Activated CD4-positive, alpha-beta T cell treated with anti-CD3 and anti-CD28 coated beads for 36 hours (primary cell): Measurements from ENCODE around the gene SNHG17. TPM values are rescaled to one million over a fixed set of nuclear protein-coding genes. Genes with fewer than 3 reads are reported as not detected.
"Not testable (repeated sequence)": the region's sequence is repeated elsewhere in the genome, so short reads cannot be mapped to it uniquely, and the experiment has no call there.

Experiments
- ATAC-seq: fragments of 200-7000 bp; cut with Tn5 transposase; one replicate; pipeline ENCODE4 v1.10.0; 2021; ENCODE audit warnings: mild to moderate bottlenecking, moderate library complexity
- CTCF ChIA-PET: fragments of 350-600 bp; sonication (Branson Sonifier 250); formaldehyde crosslinking; loops from one replicate; lab custom pipeline; 2021; ENCODE audit warnings: antibody characterized with exemption; lab: Charles Lee
- POLR2A ChIA-PET: fragments of 350-600 bp; sonication (Branson Sonifier 250); formaldehyde crosslinking; loops from one replicate; lab custom pipeline; 2021; ENCODE audit warnings: antibody characterized with exemption, inconsistent platforms; lab: Charles Lee
- DNase-seq: peaks from one replicate; pipeline ENCODE4 v3.0.0-alpha.2; 2020
- H3K27ac Mint-ChIP-seq: one replicate; pipeline ENCODE4 v1.8.0; 2021; ENCODE audit warnings: mixed read lengths
- H3K27me3 Mint-ChIP-seq: one replicate; pipeline ENCODE4 v1.8.0; 2021; ENCODE audit warnings: mixed read lengths
- H3K36me3 Mint-ChIP-seq: one replicate; pipeline ENCODE4 v1.8.0; 2021; ENCODE audit warnings: low read depth, mixed read lengths
- H3K4me1 Mint-ChIP-seq: one replicate; pipeline ENCODE4 v1.8.0; 2021; ENCODE audit warnings: mixed read lengths
- H3K4me3 Mint-ChIP-seq: one replicate; pipeline ENCODE4 v1.8.0; 2021; ENCODE audit warnings: mild to moderate bottlenecking, moderate library complexity, mixed read lengths
- H3K9me3 Mint-ChIP-seq: one replicate; pipeline ENCODE4 v1.8.0; 2021; ENCODE audit warnings: low read depth, mixed read lengths
- intact Hi-C, 2 experiments: fragments of 100-400 bp; cut with DNase I in 1 of 2; cut with micrococcal nuclease in 1 of 2; formaldehyde crosslinking; loops; one replicate each; pipeline versions ENCODE4 v1.14.2 to v1.15.1; 2022 to 2024; cut with DNase I, micrococcal nuclease
- total RNA-seq, 2 experiments: library from RNA; stranded (reverse); gene quantifications; one replicate each; pipeline ENCODE4 v1.2.3, GENCODE V29; 2021

Gene SNHG17
- total RNA-seq, 2 experiments from 2014 or later: 70.7 to 72.4 TPM

DNA sequence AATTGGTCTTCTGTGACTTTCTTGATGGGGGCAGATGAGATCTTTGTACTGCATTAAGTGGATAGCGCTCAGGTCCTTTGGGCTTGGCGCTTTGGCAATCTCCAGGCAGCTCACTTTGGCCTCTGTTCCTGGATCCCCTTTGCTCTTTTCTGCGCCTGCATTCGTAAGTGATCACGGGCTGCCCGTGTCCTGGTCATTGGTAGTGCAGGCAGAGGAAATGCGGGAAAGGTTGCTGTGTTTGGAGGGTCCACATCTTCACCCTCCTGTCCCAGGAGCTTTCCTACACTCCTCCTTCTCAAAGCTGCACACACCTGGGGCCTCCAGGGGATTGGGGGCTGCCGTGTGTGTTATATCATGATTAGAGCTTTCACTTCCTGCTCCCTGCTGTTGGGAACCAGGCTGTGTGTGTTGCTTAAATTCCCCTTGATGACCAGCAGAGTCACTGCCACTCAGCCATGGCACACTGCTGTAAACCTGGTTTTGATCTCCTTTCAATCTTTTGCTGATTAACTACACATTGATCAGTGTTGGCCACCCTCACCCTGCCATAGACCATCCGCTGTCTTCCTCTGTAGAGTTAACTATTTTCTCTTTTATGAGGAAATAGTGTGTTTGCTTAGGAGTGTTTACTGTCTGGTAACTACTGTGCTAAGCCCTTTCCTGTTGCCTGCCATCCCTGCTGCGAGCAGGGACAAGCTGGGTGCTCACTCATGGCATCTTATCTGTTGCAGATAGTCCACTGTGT lies 13.0 kb upstream of the SNHG17 start:
- H3K9me3 Mint-ChIP-seq: no peaks in the 10 kb centered on the region
- peaks cover 25% of the 10 kb centered on the region for H3K36me3 Mint-ChIP-seq
- CTCF ChIA-PET: interaction anchor here (0.9 to 5.1 kb wide), 3 partner anchors 15 to 20 kb away, joined by 3 to 101 read pairs (median 4); partner anchors contain the start of gene SNHG17
- peak overlapping the region; percentile 44 for H3K27ac Mint-ChIP-seq
- POLR2A ChIA-PET: interaction anchor here (1.0 to 3.0 kb wide), 5 partner anchors 13 to 26 kb away, joined by 3 to 48 read pairs (median 4); partner anchors contain the start of gene SNHG17
- H3K27me3 Mint-ChIP-seq: no peaks in the 10 kb centered on the region
- DNase-seq (no peak), ATAC-seq (no peak)
- intact Hi-C loops: loop anchor here in 1 of 2 experiments (5.0 kb wide), 2 partner anchors 299 to 756 kb away; partner anchors contain the start of genes ACTR5 and CTNNBL1
- H3K4me3 Mint-ChIP-seq: peak overlapping the region; percentile 68
- peaks cover 29% of the 10 kb centered on the region for H3K4me1 Mint-ChIP-seq

DNA sequence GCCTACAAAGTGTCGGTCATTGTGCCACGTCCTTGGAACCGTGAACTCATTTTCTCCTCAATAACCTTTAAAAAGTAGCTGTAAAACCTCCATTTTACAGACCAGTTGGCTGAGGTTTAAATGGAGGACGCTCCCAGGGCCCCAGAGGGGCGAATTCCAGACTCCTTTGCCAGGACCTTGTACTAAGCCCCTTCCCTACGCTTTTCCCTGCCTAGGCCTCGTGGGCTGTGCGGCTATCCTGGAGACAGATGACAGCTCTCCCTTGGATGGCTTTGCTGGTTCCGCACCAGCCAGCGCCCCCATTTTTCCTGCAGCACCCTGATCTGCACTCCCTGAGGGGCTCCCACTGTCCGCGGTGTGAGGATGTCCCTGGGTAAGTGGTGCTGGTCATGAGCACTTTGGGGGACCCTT lies 12.1 kb upstream of the SNHG17 start:
- Mint-ChIP-seq H3K9me3 (no peaks in the 10 kb centered on the region), H3K36me3 (peaks cover 25% of the 10 kb centered on the region), H3K4me3 (peak overlapping the region; percentile 68), H3K27ac (peak overlapping the region; percentile 44), H3K27me3 (no peaks in the 10 kb centered on the region), H3K4me1 (peaks cover 29% of the 10 kb centered on the region)
- intact Hi-C loops: loop anchor here in 1 of 2 experiments (5.0 kb wide), 2 partner anchors 300 to 755 kb away; partner anchors contain the start of genes ACTR5 and CTNNBL1
- DNase-seq (no peak), ATAC-seq (no peak)
- ChIA-PET CTCF (interaction anchor here (0.7 to 5.1 kb wide), 6 partner anchors 10 to 701 kb away, joined by 3 to 101 read pairs (median 5); partner anchors contain the start of gene SNHG17), POLR2A (interaction anchor here (1.0 to 3.0 kb wide), 4 partner anchors 12 to 27 kb away, joined by 3 to 48 read pairs (median 6); partner anchors contain the start of gene SNHG17)

DNA sequence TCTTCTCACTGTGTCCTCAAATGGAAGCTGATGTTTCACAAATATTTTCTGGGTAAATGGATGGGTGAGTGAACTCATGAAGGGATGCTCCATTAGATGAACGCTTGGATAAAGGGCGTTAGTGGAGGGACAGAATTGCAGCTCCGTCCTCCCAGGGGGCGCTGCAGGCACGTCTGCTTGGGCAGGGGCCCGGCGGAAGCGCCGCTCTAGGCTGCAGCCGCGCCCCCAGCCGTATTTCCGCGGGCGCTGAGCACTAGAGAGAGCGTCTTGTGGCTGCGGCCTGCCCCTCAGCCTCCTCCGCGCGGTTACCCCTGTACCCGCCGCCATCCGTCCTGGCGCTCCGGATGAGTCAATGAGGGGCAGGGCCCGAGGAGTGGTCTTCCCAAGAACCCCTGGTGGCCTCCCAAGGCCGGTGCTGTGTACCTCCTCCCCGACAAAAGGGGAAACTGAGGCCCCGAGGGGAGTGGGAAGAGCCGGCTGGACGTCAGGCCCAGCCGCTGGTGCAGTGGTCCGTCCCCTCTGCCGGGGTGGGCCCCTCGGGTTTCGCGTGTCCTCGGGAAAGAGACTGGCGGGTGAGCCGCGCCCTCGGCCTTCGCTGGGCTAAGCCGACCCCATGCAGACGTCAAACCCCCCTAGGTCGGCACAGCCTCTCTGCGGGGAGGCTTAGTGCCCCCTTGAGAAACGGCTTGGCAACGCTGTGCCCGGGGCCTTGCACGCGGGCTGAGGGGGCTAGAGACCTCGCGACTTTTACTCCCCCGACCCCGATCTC lies 11.5 kb upstream of the SNHG17 start:
- intact Hi-C loops: loop anchor here (1.0 to 5.0 kb wide), 6 partner anchors 11 to 1157 kb away; partner anchors contain the start of genes RALGAPB (in 2 of the 2), SNHG17 (in 2 of the 2), ACTR5 (in 1 of the 2) and CTNNBL1 (in 1 of the 2)
- ChIA-PET POLR2A (interaction anchor here (1.0 to 3.0 kb wide), 5 partner anchors 12 to 26 kb away, joined by 5 to 48 read pairs (median 9); partner anchors contain the start of genes RALGAPB and SNHG17), CTCF (interaction anchor here (0.7 to 5.1 kb wide), 19 partner anchors 9 to 701 kb away, joined by 3 to 101 read pairs (median 4); partner anchors contain the start of genes RALGAPB and SNHG17)
- Mint-ChIP-seq H3K27ac (peak overlapping the region; percentile 63), H3K9me3 (no peaks in the 10 kb centered on the region), H3K27me3 (peaks cover 3% of the 10 kb centered on the region), H3K4me1 (peaks cover 29% of the 10 kb centered on the region), H3K36me3 (peaks cover 25% of the 10 kb centered on the region), H3K4me3 (peak overlapping the region; percentile 68)
- ATAC-seq (peak; percentile 96), DNase-seq (peak; percentile 97)

DNA sequence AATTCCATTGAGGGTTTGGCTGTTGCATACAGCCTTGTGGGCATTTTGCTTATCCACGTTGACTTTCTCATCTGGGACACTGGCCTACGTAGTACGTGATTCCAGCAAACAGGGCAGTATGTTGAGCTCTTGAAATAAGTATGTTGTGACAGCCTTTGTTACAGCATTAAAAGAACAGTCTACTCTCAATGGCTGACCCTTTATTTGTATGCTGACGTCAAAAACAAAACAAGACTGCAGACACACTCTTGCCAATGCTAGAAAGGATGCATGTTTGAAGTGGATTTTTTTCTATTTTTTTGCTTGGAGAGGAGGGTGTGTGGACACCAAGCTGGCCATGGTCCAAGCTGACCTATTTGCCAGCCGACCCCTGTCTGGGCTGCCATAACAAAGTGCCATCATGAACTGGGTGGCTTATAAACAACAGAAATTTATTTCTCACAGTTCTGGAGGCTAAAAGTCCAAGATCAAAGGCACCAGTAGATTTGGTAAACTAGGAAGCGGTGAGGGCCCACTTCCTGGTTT lies 10.8 kb upstream of the SNHG17 start:
- DNase-seq: no peak
- H3K27me3 Mint-ChIP-seq: peaks cover 3% of the 10 kb centered on the region
- intact Hi-C loops: loop anchor here (1.0 to 5.0 kb wide), 6 partner anchors 11 to 1157 kb away; partner anchors contain the start of genes RALGAPB (in 2 of the 2), SNHG17 (in 2 of the 2), ACTR5 (in 1 of the 2) and CTNNBL1 (in 1 of the 2)
- peaks cover 29% of the 10 kb centered on the region for H3K4me1 Mint-ChIP-seq
- no peaks in the 10 kb centered on the region for H3K9me3 Mint-ChIP-seq
- ChIA-PET POLR2A (interaction anchor here (0.6 to 3.0 kb wide), 5 partner anchors 11 to 31 kb away, joined by 3 to 48 read pairs (median 9); partner anchors contain the start of genes RALGAPB and SNHG17), CTCF (interaction anchor here (0.7 to 5.1 kb wide), 17 partner anchors 9 to 372 kb away, joined by 3 to 101 read pairs (median 4); partner anchors contain the start of genes RALGAPB and SNHG17)
- peak; percentile 18 for ATAC-seq
- H3K36me3 Mint-ChIP-seq: peaks cover 20% of the 10 kb centered on the region
- H3K4me3 Mint-ChIP-seq: peak overlapping the region; percentile 68
- H3K27ac Mint-ChIP-seq: peak overlapping the region; percentile 63

DNA sequence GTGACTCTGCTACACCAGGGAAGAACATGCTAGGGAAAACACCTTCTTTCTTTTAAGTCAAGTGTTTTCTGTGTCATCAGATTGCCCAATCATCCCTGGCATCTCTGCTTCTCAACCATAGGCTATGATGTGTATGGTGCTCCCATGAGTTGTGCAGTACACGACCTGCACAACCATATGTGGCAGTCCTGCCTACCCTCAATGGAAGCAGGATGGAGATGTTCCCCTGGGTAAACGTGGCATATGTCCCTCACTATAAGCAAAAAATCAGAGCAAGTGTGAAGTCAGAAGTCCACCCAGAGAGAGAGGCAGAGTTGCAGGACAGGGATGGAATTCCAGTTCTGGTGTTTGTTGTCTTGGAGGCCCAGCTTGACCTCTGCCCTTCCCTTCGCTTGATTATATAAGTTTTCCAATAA lies 10.3 kb upstream of the SNHG17 start:
- peaks cover 23% of the 10 kb centered on the region for H3K4me1 Mint-ChIP-seq
- no peaks in the 10 kb centered on the region for H3K9me3 Mint-ChIP-seq
- H3K36me3 Mint-ChIP-seq: peaks cover 14% of the 10 kb centered on the region
- ATAC-seq (peak; percentile 33), DNase-seq (no peak)
- intact Hi-C loops: loop anchor here in 1 of 2 experiments (5.0 kb wide), 2 partner anchors 302 to 753 kb away; partner anchors contain the start of genes ACTR5 and CTNNBL1
- H3K27me3 Mint-ChIP-seq: peaks cover 3% of the 10 kb centered on the region
- POLR2A ChIA-PET: interaction anchor here (0.6 to 3.0 kb wide), 3 partner anchors 11 to 31 kb away, joined by 3 to 48 read pairs (median 9); partner anchors contain the start of genes RALGAPB and SNHG17
- CTCF ChIA-PET: interaction anchor here (0.7 to 5.1 kb wide), 10 partner anchors 8 to 373 kb away, joined by 3 to 101 read pairs (median 4); partner anchors contain the start of genes RALGAPB and SNHG17
- H3K27ac Mint-ChIP-seq: peak overlapping the region; percentile 19
- peak overlapping the region; percentile 16 for H3K4me3 Mint-ChIP-seq

DNA sequence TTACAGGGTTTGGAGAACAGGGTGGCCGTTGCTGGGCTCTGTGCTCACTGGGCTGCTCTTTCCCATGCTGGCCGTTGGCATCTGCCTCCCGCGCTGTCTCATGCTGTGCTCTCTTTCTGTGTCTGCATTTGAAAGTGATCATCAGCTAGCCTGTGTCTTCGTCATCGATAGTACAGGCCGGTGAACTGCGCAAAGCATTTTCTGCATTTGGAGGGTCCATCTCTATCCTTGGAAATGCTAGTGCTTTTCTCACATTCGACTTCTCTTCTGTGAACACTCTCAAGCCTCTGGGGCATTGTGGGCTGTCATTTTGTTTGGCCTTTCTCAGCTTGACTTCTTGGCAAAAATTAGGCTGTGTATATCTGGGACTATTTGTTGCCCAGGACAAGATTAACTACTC lies 6.8 kb upstream of the SNHG17 start:
- Mint-ChIP-seq H3K4me1 (peaks cover 9% of the 10 kb centered on the region), H3K27ac (no peak overlapping the region), H3K9me3 (no peaks in the 10 kb centered on the region), H3K36me3 (no peaks in the 10 kb centered on the region), H3K27me3 (peaks cover 7% of the 10 kb centered on the region), H3K4me3 (no peak overlapping the region)
- DNase-seq (no peak), ATAC-seq (no peak)
- intact Hi-C loops: no loop called here
- CTCF ChIA-PET: no interaction called here
- POLR2A ChIA-PET: no interaction called here

DNA sequence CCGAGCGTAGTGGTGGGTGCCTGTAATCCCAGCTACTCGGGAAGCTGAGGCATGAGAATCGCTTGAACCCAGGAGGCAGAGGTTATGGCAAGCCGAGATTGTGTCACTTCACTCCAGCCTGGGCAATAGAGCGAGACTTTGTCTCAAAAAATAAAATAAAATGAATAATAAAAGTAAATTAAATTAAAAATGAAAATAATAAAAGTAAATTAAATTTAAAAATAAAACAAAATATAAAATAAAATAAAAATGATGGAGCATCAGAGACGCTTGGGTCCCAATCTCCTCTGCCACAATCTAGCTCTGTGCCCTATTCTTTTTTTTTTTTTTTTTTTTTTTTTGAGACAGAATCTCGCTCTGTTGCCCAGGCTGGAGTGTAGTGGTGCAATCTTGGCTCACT lies 6.0 kb upstream of the SNHG17 start:
- H3K4me3 Mint-ChIP-seq, H3K9me3 Mint-ChIP-seq, ATAC-seq, CTCF ChIA-PET, H3K4me1 Mint-ChIP-seq, H3K36me3 Mint-ChIP-seq, H3K27ac Mint-ChIP-seq, POLR2A ChIA-PET, intact Hi-C loops, H3K27me3 Mint-ChIP-seq, DNase-seq: not testable (repeated sequence)

DNA sequence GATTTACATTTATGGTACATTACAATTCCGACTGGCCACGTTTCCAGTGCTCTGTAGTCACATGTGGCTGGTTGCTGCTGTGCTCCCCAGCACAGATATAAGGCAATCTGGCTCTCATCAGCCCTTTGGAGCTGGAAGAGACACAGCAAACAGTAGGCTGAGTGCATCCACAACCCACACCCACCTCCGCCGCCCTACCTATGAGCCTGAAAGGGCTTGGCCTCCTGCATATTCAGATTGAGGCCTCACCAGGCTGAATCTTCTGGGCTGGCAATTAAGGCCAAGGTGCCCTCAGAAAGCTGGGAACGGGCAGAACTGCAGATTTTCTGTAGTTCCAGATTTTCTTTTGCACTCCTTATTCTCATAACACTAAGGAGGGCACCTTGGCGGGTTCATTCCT lies 2.7 kb upstream of the SNHG17 start:
- Mint-ChIP-seq H3K27ac (no peak overlapping the region), H3K4me3 (no peak overlapping the region), H3K36me3 (peaks cover 24% of the 10 kb centered on the region), H3K9me3 (no peaks in the 10 kb centered on the region), H3K4me1 (peaks cover 16% of the 10 kb centered on the region), H3K27me3 (peaks cover 7% of the 10 kb centered on the region)
- ChIA-PET POLR2A (no interaction called here), CTCF (interaction anchor here (0.6 to 1.7 kb wide), 3 partner anchors 9 to 89 kb away, joined by 3 to 10 read pairs (median 3); no protein-coding TSS in a partner anchor)
- ATAC-seq: no peak
- no peak for DNase-seq
- intact Hi-C loops: loop anchor here in 1 of 2 experiments (10.0 kb wide), 1 partner anchor 913 kb away; the partner anchor contains the start of genes BLCAP and NNAT

DNA sequence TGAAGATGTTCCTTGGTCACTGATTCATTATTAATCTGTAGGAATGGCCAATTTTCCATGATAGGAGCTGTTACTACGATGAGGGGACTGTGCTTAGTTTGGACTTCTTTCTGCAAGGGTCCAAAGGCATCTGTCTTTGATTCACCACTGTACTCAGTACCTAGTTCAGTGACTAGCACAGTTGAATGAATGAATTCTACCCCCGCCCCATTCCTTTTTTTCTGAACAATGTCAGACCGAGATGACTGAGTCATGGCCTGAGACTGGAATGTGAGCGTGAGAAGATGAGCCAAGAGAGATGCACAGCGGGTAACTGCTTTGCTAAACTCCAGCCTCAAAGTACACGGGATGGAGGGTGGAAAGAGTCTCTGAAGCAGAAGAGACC lies 419 bp upstream of the SNHG17 start:
- Mint-ChIP-seq H3K4me1 (peaks cover 38% of the 10 kb centered on the region), H3K4me3 (peak overlapping the region; percentile 97), H3K27me3 (peaks cover 4% of the 10 kb centered on the region), H3K27ac (peak overlapping the region; percentile 98), H3K36me3 (peaks cover 47% of the 10 kb centered on the region), H3K9me3 (no peaks in the 10 kb centered on the region)
- CTCF ChIA-PET: interaction anchor here (0.7 to 4.9 kb wide), 8 partner anchors 10 to 1261 kb away, joined by 3 to 101 read pairs (median 4); partner anchors contain the start of gene RALGAPB
- ATAC-seq (no peak), DNase-seq (no peak)
- POLR2A ChIA-PET: interaction anchor here (0.5 to 4.3 kb wide), 8 partner anchors 8 to 42 kb away, joined by 3 to 48 read pairs (median 8); partner anchors contain the start of gene RALGAPB
- intact Hi-C loops: loop anchor here (1.0 to 10.0 kb wide), 6 partner anchors 11 to 1257 kb away; partner anchors contain the start of genes RALGAPB (in 2 of the 2), ACTR5 (in 1 of the 2), BLCAP (in 1 of the 2) and MROH8 (in 1 of the 2)
